Heart left ventricle (tissue), 16 donors: ENCODE data around the gene KIAA1671. TPM values are rescaled to one million over a fixed set of nuclear protein-coding genes. Genes with fewer than 3 reads are reported as not detected.

Source experiments
- ATAC-seq, 4 donors: fragments of 200-7000 bp; cut with Tn5 transposase; one replicate each; pipeline ENCODE4 v1.9.1; 2020 to 2022; ENCODE audit warnings: moderate library complexity in 4 of 4, mild to moderate bottlenecking in 3 of 4, moderate number of reproducible peaks in 1 of 4
- DNase-seq, 5 donors: peaks; one replicate each; pipeline ENCODE4 v3.0.0-alpha.2; 2020
- H3K27ac ChIP-seq, 12 donors: fragments of 200-600 bp; sonication (generic) in 4 of 12; one replicate each; pipeline versions ENCODE4 v1.5.0 to v1.8.0; 2016 to 2022; ENCODE audit warnings: mild to moderate bottlenecking in 2 of 12
- H3K27me3 ChIP-seq, 9 donors: fragments of 200-600 bp; sonication (generic) in 2 of 9; one replicate each; pipeline versions ENCODE4 v1.5.1 to v1.8.0; 2016 to 2022; ENCODE audit warnings: mild to moderate bottlenecking in 3 of 9
- H3K36me3 ChIP-seq, 9 donors: fragments of 200-600 bp; sonication (generic) in 2 of 9; one replicate each; pipeline versions ENCODE4 v1.5.0 to v1.8.0; 2018 to 2022; ENCODE audit warnings: mild to moderate bottlenecking in 2 of 9
- H3K4me1 ChIP-seq, 12 donors: fragments of 200-600 bp; sonication (generic) in 4 of 12; one replicate each; pipeline versions ENCODE4 v1.5.0 to v1.8.0; 2016 to 2022; ENCODE audit warnings: mild to moderate bottlenecking in 3 of 12
- H3K4me3 ChIP-seq, 12 donors: fragments of 200-600 bp; sonication (generic) in 4 of 12; one replicate each; pipeline versions ENCODE4 v1.5.0 to v1.8.0; 2017 to 2022; ENCODE audit warnings: mild to moderate bottlenecking in 9 of 12, moderate library complexity in 4 of 12
- H3K9me3 ChIP-seq, 12 donors: fragments of 200-600 bp; sonication (generic) in 4 of 12; one replicate each; pipeline versions ENCODE4 v1.5.0 to v1.8.0; 2016 to 2022; ENCODE audit warnings: mild to moderate bottlenecking in 1 of 12
- CTCF ChIP-seq, 12 donors: fragments of 200-600 bp; sonication (generic) in 4 of 12; IDR thresholded peaks; one replicate each; pipeline versions ENCODE4 v1.5.0 to v1.8.0; 2018 to 2022; ENCODE audit warnings: antibody characterized with exemption in 12 of 12, mild to moderate bottlenecking in 5 of 12
- POLR2A ChIP-seq, 2 donors: fragments of 450-650 bp; IDR thresholded peaks; one replicate each; pipeline ENCODE4 v1.6.1; 2017; ENCODE audit warnings: antibody characterized with exemption in 2 of 2, mild to moderate bottlenecking in 2 of 2, moderate library complexity in 2 of 2
- WGBS, 4 donors: extraction: QIAGEN DNeasy Blood & Tissue Kit in 2 of 4; methylation state at CpG; one replicate each; pipeline versions ENCODE4 v1.1.5 to v1.1.7; 2013 to 2018; 5-methylcytosine and 5-hydroxymethylcytosine counted together
- intact Hi-C, 10 donors: fragments of 100-400 bp; cut with DNase I; formaldehyde crosslinking; loops; one replicate each; pipeline versions ENCODE4 v1.11.1 to v1.14.2; 2022
- polyA plus RNA-seq, 2 donors: library from polyadenylated mRNA; stranded (reverse); fragments of 200-250 nt; gene quantifications; one replicate each; pipeline ENCODE4 v1.2.3, GENCODE V29; 2013
- total RNA-seq, 9 donors: library from RNA; depleted of rRNA in 2 of 9; stranded (reverse); fragments of >200 nt in 2 of 9; fragmentation: NEBNext Ultra II Directional in 3 of 9; extraction: Animal tissue kit (Norgen Biotek cat#: 25700) in 3 of 9; gene quantifications; one replicate each; pipeline versions ENCODE4 v1.1.0 to v1.2.4, GENCODE V29; 2016 to 2023
- donor health status: ischemic (EF 13 %, LVEDD 7.1; RV severe dilation, severe dysfunction).
- donor health status: healthy with polysubstance abuse.
- donor health status: DM: no; HTN: yes; CAD: no.
- donor health status: DM: no; HTN: no; CAD: no.
- donor health status: ischemic (EF 25% LVEDD 6.9; RV normal size, moderate dysfunction).
- donor health status: ischemic (EF 25% LVEDD 5.7; RV mildly dilated, moderate dysfunction).
- donor health status: healthy.
- donor health status: DM: yes; HTN: yes; CAD: no.
- donor health status: ischemic (EF 35%, LVEDD 5.7; RV mildly dilated, moderate dysfunction).
- donor health status: nonischemic (EF 11% LVEDD 7.7; RV severe dilation, severe dysfunction).
- donor health status: DM: yes; HTN: yes; CAD: no.
- donor health status: PGD.
- donor health status: ischemic (EF 29% LVEDD 5.4; RV normal size, mild dysfunction).
- donor health status: nonischemic (EF 23%, LVEDD 6.1; RV moderate dilation, normal function).

KIAA1671 gene
- total and polyA plus RNA-seq, 11 donors = 4.5 to 22.1 (median 13.2) TPM

DNA sequence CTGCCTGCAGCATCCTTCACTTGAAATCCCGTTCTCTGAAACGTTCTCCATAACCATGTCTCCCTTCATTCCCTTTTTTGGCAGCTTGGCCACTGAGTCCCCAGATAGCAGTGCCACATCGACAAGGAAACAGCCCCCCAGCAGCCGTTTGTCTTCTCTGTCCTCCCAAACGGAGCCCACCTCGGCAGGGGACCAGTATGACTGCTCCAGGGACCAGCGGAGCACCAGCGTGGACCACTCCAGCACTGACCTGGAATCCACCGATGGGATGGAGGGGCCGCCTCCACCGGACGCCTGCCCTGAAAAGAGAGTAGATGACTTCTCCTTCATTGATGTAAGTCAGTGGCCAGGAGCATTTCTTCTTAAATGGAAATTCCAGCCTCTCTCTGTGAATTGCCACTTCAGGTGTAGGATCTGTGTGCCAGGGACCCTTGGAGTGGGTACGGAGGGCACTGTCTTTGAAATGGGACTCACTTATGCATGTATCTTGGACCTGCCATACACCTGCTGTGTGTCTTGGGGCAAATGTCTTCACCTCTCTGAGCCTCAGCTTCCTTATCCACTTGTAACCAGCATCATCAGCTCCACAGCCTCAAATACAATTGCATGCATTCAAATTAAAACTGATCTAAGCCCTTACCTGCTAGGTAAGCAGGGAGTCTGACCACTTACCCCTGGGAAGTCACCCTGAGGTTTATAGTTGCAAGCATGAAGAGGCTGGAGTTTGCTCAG, 221.8 kb downstream of the KIAA1671 start:
- Histone ChIP-seq H3K4me3 (no peak overlapping the region), H3K9me3 (peaks cover 0 to 3% (median 0%) of the 10 kb centered on the region in 12 donors), H3K27ac (no peak overlapping the region), H3K27me3 (no peaks in the 10 kb centered on the region), H3K4me1 (no peaks in the 10 kb centered on the region), H3K36me3 (peaks cover 0 to 72% (median 35%) of the 10 kb centered on the region in 9 donors)
- no peak for ATAC-seq
- TF ChIP-seq CTCF (IDR thresholded peaks at IDR 0.05) = no peak
- no peak for TF ChIP-seq POLR2A (IDR thresholded peaks at IDR 0.05)
- no peak for DNase-seq
- 86 to 94% (median 92%) methylated on average over 12 to 13 of the region's 13 CpGs for WGBS, 4 donors
- intact Hi-C loops = loop anchor here in 6 of 10 donors (5.0 to 10.0 kb wide), 4 partner anchors 62 to 240 kb away; no protein-coding TSS in a partner anchor

DNA sequence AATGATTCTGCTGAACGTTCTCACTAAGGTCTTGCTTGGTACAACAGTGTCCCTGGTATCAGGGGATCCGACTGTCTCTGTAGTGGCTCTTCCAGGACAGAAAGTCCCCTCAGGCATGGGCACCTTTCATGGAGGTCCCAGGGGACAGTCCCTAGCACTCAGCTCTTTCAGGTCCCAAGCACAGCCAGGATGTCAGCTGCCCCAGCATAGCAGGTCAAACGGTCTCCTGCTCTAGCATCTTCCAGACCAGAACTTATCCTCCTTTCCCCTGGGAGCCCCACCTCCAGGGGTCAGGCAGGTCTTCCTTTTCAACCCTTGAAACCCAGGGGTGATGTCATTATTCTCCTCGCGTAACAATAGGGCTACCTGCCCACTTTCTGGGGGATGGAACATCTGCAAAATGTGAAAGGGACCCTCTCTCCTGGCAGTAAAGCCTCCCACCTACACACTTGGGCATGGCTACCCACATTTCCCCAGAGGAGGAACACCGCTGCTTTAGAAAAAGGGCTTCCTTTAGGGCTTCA, 222.4 kb downstream of the KIAA1671 start:
- Histone ChIP-seq H3K36me3 (peaks cover 0 to 79% (median 41%) of the 10 kb centered on the region in 9 donors), H3K27me3 (no peaks in the 10 kb centered on the region), H3K4me1 (no peaks in the 10 kb centered on the region), H3K9me3 (peaks cover 0 to 9% (median 3%) of the 10 kb centered on the region in 12 donors), H3K27ac (no peak overlapping the region), H3K4me3 (no peak overlapping the region)
- ATAC-seq = no peak
- TF ChIP-seq POLR2A (IDR thresholded peaks at IDR 0.05) (no peak), CTCF (IDR thresholded peaks at IDR 0.05) (no peak)
- DNase-seq = no peak
- intact Hi-C loops = loop anchor here in 6 of 10 donors (5.0 to 10.0 kb wide), 4 partner anchors 63 to 240 kb away; no protein-coding TSS in a partner anchor
- 73 to 81% (median 75%) methylated on average over 6 of the region's 6 CpGs for WGBS, 4 donors

DNA sequence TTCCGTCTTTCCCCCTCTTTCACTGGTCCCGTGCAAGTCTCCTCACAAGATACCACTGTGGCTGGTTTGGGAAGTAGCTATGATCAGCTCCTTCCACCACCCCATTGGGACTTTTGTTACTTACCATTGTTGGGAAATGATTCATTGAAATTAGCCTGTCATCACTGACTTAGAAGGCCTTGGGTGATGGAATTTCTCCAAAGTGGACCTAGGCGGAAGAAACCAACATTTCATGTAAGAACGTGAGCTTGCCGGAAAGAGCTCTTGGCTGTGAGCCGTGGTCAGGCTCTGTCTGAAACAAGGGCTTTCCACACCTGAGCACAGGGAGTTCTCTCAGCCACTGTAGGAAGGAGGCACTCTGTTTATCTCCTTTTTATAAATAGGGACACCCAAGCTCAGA, 223.7 kb downstream of the KIAA1671 start:
- Histone ChIP-seq H3K36me3 (peaks cover 0 to 82% (median 37%) of the 10 kb centered on the region in 9 donors), H3K27ac (no peak overlapping the region), H3K27me3 (no peaks in the 10 kb centered on the region), H3K9me3 (peaks cover 0 to 11% (median 3%) of the 10 kb centered on the region in 12 donors), H3K4me1 (no peaks in the 10 kb centered on the region), H3K4me3 (no peak overlapping the region)
- TF ChIP-seq CTCF (IDR thresholded peaks at IDR 0.05) (no peak), POLR2A (IDR thresholded peaks at IDR 0.05) (no peak)
- intact Hi-C loops = loop anchor here in 4 of 10 donors (10.0 kb wide), 2 partner anchors 91 to 241 kb away; no protein-coding TSS in a partner anchor
- DNase-seq (no peak), ATAC-seq (no peak)
- 86 to 96% (median 88%) methylated on average over 6 of the region's 6 CpGs for WGBS, 4 donors

DNA sequence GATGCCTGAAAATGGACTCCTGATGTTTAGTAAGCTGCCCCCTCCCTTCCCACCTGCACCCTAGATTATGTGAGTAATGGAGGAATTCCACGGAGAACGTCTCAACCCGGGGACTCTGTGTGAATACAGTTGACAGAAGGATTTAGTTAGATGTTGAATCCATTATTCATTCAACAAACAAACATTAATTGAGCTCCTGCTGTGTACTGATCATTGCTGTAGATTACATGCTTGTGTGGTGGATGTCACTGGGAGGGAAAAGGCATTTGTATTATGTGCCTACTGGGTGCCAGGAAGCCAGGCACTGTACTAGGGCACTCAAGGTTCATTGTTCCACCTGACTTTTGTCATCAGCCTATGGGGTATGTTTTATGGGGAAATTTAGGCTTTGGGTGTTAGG, 224.3 kb downstream of the KIAA1671 start:
- Histone ChIP-seq H3K36me3 (peaks cover 0 to 77% (median 36%) of the 10 kb centered on the region in 9 donors), H3K4me3 (no peak overlapping the region), H3K27me3 (no peaks in the 10 kb centered on the region), H3K27ac (no peak overlapping the region), H3K9me3 (peaks cover 0 to 11% (median 3%) of the 10 kb centered on the region in 12 donors), H3K4me1 (no peaks in the 10 kb centered on the region)
- intact Hi-C loops = loop anchor here in 4 of 10 donors (10.0 kb wide), 2 partner anchors 92 to 242 kb away; no protein-coding TSS in a partner anchor
- no peak for ATAC-seq
- TF ChIP-seq POLR2A (IDR thresholded peaks at IDR 0.05) (no peak), CTCF (IDR thresholded peaks at IDR 0.05) (no peak)
- no peak for DNase-seq
- WGBS, 4 donors = 93 to 98% (median 95%) methylated on average over 3 of the region's 3 CpGs
